ENCODE measurements around the gene LMTK3. TPM values are rescaled to one million over a fixed set of nuclear protein-coding genes. Genes with fewer than 3 reads are reported as not detected.

Gene LMTK3
- polyA plus RNA-seq, 4 donors, result 1.7 to 3.6 (median 2.4) TPM

- DNase-seq (ENCODE audit: low read depth in 4 of 4, low spot score in 3 of 4), result no peak
These were observed 990 bp downstream of the LMTK3 start for GRCh38 chr19:48510421-48511268.

- DNase-seq (ENCODE audit: low read depth in 4 of 4, low spot score in 3 of 4), result no peak
These were observed 2.0 kb downstream of the LMTK3 start for GRCh38 chr19:48509467-48510194.

- DNase-seq (ENCODE audit: low read depth in 4 of 4, low spot score in 3 of 4), result no peak
These were observed 2.8 kb downstream of the LMTK3 start for GRCh38 chr19:48508729-48509411.

- no peak for DNase-seq (ENCODE audit: low read depth in 4 of 4, low spot score in 3 of 4)
These were observed 3.7 kb downstream of the LMTK3 start for GRCh38 chr19:48507911-48508439.

GRCh38 chr19:48506138-48506733 lies 5.4 kb downstream of the LMTK3 start:
- no peak for DNase-seq (ENCODE audit: low read depth in 4 of 4, low spot score in 3 of 4)

GRCh38 chr19:48502350-48503018 lies 9.2 kb downstream of the LMTK3 start:
- no peak for DNase-seq (ENCODE audit: low read depth in 4 of 4, low spot score in 3 of 4)

GRCh38 chr19:48501494-48502349 lies 9.9 kb downstream of the LMTK3 start:
- peak; percentile 60 to 87 (median 77) for DNase-seq (ENCODE audit: low read depth in 4 of 4, low spot score in 3 of 4)

GRCh38 chr19:48500830-48501493 lies 10.7 kb downstream of the LMTK3 start:
- DNase-seq (ENCODE audit: low read depth in 4 of 4, low spot score in 3 of 4), result no peak

GRCh38 chr19:48499316-48500090 lies 12.1 kb downstream of the LMTK3 start:
- no peak for DNase-seq (ENCODE audit: low read depth in 4 of 4, low spot score in 3 of 4)

GRCh38 chr19:48498595-48499311 lies 12.9 kb downstream of the LMTK3 start:
- DNase-seq (ENCODE audit: low read depth in 4 of 4, low spot score in 3 of 4), result no peak

GRCh38 chr19:48497728-48498594 lies 13.7 kb downstream of the LMTK3 start:
- no peak for DNase-seq (ENCODE audit: low read depth in 4 of 4, low spot score in 3 of 4)

GRCh38 chr19:48496959-48497727 lies 14.5 kb downstream of the LMTK3 start:
- DNase-seq (ENCODE audit: low read depth in 4 of 4, low spot score in 3 of 4), result no peak

GRCh38 chr19:48495396-48495795 lies 16.2 kb downstream of the LMTK3 start:
- no peak for DNase-seq (ENCODE audit: low read depth in 4 of 4, low spot score in 3 of 4)

GRCh38 chr19:48493718-48494401 lies 17.8 kb downstream of the LMTK3 start:
- DNase-seq (ENCODE audit: low read depth in 4 of 4, low spot score in 3 of 4), result no peak

Measured in right renal pelvis (tissue), 4 donors.